Prostate gland (tissue), 2 donors: ENCODE data around the gene ZSCAN5C.

Experiments
- CTCF ChIP-seq, 4 experiments: fragments of 200-600 bp in 2 of 4; fragments of 450-650 bp in 2 of 4; sonication (generic) in 2 of 4; IDR thresholded peaks; 1 replicate in 3 of 4; 2 replicates in 1 of 4; pipeline ENCODE4 v1.5.1; 2016 to 2019; ENCODE audit warnings: antibody characterized with exemption in 4 of 4, mild to moderate bottlenecking in 2 of 4, moderate library complexity in 2 of 4
- POLR2A ChIP-seq: fragments of 450-650 bp; IDR thresholded peaks from one replicate; pipeline ENCODE4 v1.6.1; 2016; ENCODE audit warnings: antibody characterized with exemption, mild to moderate bottlenecking

GRCh38 chr19:56163097-56163496 lies 39.0 kb upstream of the ZSCAN5C start:
- no peak for TF ChIP-seq CTCF (IDR thresholded peaks at IDR 0.05)
- no peak for TF ChIP-seq POLR2A
